ENCODE data around the gene PCYT2.

PCYT2 gene

DNA sequence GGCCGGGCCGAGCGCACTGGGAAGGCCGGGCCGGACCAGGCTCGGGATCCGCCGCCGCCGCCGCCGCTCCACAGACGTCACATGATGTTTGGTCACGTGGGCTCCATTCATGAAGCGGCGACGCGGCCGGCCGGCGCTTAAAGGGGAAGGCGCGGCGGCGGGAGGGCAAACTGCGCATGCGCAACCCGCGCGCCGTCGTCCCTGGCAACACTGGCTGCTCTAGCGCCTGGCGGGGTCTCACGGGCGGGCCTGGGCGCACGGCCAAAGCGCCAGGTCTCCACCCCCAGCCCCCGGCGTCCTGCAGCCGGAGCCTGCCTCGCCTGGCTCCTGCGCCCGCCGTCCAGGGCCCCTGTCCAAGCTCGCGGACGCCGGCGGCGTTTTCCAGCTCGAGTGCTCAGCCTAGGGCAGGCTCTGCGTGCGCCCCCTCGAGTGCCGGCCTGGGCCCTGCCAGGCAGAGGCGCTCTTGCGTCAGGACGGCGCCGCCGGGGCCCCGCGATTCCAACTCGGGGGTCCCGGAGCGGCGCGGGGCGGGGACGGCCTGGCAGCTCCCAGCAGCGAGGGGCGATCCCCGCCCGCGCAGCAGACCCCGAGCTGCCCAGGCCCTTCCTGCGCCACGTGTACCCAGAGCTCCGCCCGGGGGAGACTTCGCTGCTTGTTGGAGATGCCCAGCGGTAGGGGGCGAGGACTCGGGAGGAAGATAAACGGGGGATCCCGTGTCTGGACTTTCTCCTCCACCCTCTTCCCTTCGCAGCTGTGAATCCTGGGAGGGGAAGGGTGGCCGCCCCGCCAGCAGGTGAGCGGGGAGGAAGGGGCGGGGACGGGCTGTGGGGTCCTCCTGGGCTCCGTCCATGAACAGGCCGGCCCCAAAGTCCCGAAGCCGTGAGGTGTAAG lies 16.7 kb upstream of the PCYT2 start, which contains the start of gene MAFG:
TSS of gene MAFG (minus strand) at position 83 of the 891 bp plus-strand sequence. CDS start 4,550 bp downstream, outside the sequence.
- ATAC-seq: peak; percentile 77
- TF ChIP-seq CSDC2 (CRISPR knock-in tag; IDR thresholded peaks at IDR 0.05): peak; percentile 69; the same call in 1 of the 2 replicates
- TF ChIP-seq GLIS3 (CRISPR knock-in tag; IDR thresholded peaks at IDR 0.05): no peak
- TF ChIP-seq ZFP3 (CRISPR knock-in tag; IDR thresholded peaks at IDR 0.05): peak; percentile 69; the same call in 1 of the 2 replicates
- TF ChIP-seq ZC3H10 (CRISPR knock-in tag; IDR thresholded peaks at IDR 0.05): no peak
- TF ChIP-seq, protein P1, sequence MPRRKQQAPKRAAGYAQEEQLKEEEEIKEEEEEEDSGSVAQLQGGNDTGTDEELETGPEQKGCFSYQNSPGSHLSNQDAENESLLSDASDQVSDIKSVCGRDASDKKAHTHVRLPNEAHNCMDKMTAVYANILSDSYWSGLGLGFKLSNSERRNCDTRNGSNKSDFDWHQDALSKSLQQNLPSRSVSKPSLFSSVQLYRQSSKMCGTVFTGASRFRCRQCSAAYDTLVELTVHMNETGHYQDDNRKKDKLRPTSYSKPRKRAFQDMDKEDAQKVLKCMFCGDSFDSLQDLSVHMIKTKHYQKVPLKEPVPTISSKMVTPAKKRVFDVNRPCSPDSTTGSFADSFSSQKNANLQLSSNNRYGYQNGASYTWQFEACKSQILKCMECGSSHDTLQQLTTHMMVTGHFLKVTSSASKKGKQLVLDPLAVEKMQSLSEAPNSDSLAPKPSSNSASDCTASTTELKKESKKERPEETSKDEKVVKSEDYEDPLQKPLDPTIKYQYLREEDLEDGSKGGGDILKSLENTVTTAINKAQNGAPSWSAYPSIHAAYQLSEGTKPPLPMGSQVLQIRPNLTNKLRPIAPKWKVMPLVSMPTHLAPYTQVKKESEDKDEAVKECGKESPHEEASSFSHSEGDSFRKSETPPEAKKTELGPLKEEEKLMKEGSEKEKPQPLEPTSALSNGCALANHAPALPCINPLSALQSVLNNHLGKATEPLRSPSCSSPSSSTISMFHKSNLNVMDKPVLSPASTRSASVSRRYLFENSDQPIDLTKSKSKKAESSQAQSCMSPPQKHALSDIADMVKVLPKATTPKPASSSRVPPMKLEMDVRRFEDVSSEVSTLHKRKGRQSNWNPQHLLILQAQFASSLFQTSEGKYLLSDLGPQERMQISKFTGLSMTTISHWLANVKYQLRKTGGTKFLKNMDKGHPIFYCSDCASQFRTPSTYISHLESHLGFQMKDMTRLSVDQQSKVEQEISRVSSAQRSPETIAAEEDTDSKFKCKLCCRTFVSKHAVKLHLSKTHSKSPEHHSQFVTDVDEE (CRISPR knock-in tag; IDR thresholded peaks at IDR 0.05): peak; percentile 72; the same call in 1 of the 2 replicates
- TF ChIP-seq, protein P2, sequence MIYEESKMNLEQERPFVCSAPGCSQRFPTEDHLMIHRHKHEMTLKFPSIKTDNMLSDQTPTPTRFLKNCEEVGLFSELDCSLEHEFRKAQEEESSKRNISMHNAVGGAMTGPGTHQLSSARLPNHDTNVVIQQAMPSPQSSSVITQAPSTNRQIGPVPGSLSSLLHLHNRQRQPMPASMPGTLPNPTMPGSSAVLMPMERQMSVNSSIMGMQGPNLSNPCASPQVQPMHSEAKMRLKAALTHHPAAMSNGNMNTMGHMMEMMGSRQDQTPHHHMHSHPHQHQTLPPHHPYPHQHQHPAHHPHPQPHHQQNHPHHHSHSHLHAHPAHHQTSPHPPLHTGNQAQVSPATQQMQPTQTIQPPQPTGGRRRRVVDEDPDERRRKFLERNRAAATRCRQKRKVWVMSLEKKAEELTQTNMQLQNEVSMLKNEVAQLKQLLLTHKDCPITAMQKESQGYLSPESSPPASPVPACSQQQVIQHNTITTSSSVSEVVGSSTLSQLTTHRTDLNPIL (CRISPR knock-in tag; IDR thresholded peaks at IDR 0.05; ENCODE audit: low read depth): no peak

DNA sequence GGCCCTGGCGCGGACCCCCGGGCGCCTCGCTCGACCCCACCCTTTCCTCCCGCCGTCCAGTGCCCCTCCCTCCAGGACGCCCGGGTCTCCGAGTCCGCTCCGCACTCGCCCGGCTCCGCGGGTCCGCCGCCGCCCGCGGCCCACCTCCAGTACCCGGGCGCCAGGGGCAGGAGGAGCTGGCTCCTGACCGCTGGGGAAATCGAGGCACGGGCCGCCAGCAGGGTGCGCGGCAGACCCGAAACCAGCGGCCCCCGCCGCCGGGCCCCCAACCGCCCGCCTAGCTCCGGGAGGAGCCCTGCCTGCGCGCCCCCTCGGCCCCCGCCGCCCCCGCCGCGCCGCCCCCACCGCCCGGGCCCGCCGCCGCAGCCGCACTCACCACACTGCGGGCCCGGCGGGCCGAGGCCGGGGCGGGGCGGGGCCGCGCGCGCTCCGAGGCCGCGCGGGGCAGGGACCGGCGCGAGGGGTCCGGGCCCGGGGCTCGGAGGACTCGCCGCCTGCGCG lies 16.0 kb upstream of the PCYT2 start:
- no peak for TF ChIP-seq TOX (CRISPR knock-in tag; IDR thresholded peaks at IDR 0.05; ENCODE audit: borderline replicate concordance)
- TF ChIP-seq ESRRG (CRISPR knock-in tag; IDR thresholded peaks at IDR 0.05): no peak
- no peak for TF ChIP-seq BACH2 (CRISPR knock-in tag; IDR thresholded peaks at IDR 0.05; ENCODE audit: borderline replicate concordance)
- TF ChIP-seq, protein P1 (CRISPR knock-in tag; IDR thresholded peaks at IDR 0.05): no peak
- TF ChIP-seq ZNF70 (CRISPR knock-in tag; IDR thresholded peaks at IDR 0.05): no peak
- TF ChIP-seq, protein P2 (CRISPR knock-in tag; IDR thresholded peaks at IDR 0.05; ENCODE audit: low read depth): no peak
- no peak for TF ChIP-seq OSR1 (CRISPR knock-in tag; IDR thresholded peaks at IDR 0.05)
- no peak for TF ChIP-seq ZFP30 (CRISPR knock-in tag; IDR thresholded peaks at IDR 0.05)
- no peak for TF ChIP-seq ARNTL (CRISPR knock-in tag; IDR thresholded peaks at IDR 0.05; ENCODE audit: borderline replicate concordance, low read depth)
- no peak for TF ChIP-seq ZNF8 (CRISPR knock-in tag; IDR thresholded peaks at IDR 0.05)
- TF ChIP-seq, protein P3, sequence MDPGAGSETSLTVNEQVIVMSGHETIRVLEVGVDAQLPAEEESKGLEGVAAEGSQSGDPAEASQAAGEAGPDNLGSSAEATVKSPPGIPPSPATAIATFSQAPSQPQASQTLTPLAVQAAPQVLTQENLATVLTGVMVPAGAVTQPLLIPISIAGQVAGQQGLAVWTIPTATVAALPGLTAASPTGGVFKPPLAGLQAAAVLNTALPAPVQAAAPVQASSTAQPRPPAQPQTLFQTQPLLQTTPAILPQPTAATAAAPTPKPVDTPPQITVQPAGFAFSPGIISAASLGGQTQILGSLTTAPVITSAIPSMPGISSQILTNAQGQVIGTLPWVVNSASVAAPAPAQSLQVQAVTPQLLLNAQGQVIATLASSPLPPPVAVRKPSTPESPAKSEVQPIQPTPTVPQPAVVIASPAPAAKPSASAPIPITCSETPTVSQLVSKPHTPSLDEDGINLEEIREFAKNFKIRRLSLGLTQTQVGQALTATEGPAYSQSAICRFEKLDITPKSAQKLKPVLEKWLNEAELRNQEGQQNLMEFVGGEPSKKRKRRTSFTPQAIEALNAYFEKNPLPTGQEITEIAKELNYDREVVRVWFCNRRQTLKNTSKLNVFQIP (CRISPR knock-in tag; IDR thresholded peaks at IDR 0.05; ENCODE audit: borderline replicate concordance, low read depth): no peak
- TF ChIP-seq ZFP3 (CRISPR knock-in tag; IDR thresholded peaks at IDR 0.05): no peak
- no peak for TF ChIP-seq ZC3H10 (CRISPR knock-in tag; IDR thresholded peaks at IDR 0.05)
- TF ChIP-seq SNAI2 (CRISPR knock-in tag; IDR thresholded peaks at IDR 0.05): no peak
- TF ChIP-seq, protein P4, sequence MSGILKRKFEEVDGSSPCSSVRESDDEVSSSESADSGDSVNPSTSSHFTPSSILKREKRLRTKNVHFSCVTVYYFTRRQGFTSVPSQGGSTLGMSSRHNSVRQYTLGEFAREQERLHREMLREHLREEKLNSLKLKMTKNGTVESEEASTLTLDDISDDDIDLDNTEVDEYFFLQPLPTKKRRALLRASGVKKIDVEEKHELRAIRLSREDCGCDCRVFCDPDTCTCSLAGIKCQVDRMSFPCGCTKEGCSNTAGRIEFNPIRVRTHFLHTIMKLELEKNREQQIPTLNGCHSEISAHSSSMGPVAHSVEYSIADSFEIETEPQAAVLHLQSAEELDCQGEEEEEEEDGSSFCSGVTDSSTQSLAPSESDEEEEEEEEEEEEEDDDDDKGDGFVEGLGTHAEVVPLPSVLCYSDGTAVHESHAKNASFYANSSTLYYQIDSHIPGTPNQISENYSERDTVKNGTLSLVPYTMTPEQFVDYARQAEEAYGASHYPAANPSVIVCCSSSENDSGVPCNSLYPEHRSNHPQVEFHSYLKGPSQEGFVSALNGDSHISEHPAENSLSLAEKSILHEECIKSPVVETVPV (CRISPR knock-in tag; IDR thresholded peaks at IDR 0.05): no peak
- no peak for TF ChIP-seq RARB (CRISPR knock-in tag; IDR thresholded peaks at IDR 0.05)
- no peak for TF ChIP-seq CSDC2 (CRISPR knock-in tag; IDR thresholded peaks at IDR 0.05)
- no peak for TF ChIP-seq ISL1 (CRISPR knock-in tag; IDR thresholded peaks at IDR 0.05)
- no peak for TF ChIP-seq ZNF565 (CRISPR knock-in tag; conservative IDR thresholded peaks at IDR 0.05; ENCODE audit: low read depth)
- no peak for TF ChIP-seq PPARA (CRISPR knock-in tag; IDR thresholded peaks at IDR 0.05; ENCODE audit: borderline replicate concordance)
- no peak for ATAC-seq

Data from SK-N-SH treated with all-trans-retinoic acid at 6 μM for 48 hours (cell line).